Aorta (tissue), 5 donors: ENCODE results near the gene AGFG1. TPM values are rescaled to one million over a fixed set of nuclear protein-coding genes. Genes with fewer than 3 reads are reported as not detected.
"Not testable (repeated sequence)": the region's sequence is repeated elsewhere in the genome, so short reads cannot be mapped to it uniquely, and the experiment has no call there.

Experiments
- ATAC-seq: fragments of 200-7000 bp; cut with Tn5 transposase; one replicate; pipeline ENCODE4 v1.9.1; 2022; ENCODE audit warnings: moderate library complexity; ENCODE audit not compliant: low FRiP score
- DNase-seq, 2 donors: peaks; one replicate each; pipeline ENCODE4 v3.0.0-alpha.2; 2020
- H3K27ac ChIP-seq, 2 donors: one replicate each; pipeline ENCODE4 v1.5.1; 2013; ENCODE audit warnings: low read length in 2 of 2, mild to moderate bottlenecking in 2 of 2, moderate library complexity in 2 of 2, control low read depth in 1 of 2, inconsistent platforms in 1 of 2, low read depth in 1 of 2
- H3K27me3 ChIP-seq, 2 donors: one replicate each; pipeline ENCODE4 v1.6.1; 2013; ENCODE audit warnings: control low read depth in 1 of 2, low read length in 1 of 2, mild to moderate bottlenecking in 1 of 2, moderate library complexity in 1 of 2; ENCODE audit not compliant: insufficient read depth in 2 of 2, control insufficient read depth in 1 of 2
- H3K36me3 ChIP-seq, 2 donors: one replicate each; pipeline ENCODE4 v1.6.1; 2013; ENCODE audit warnings: control low read depth in 1 of 2, low read length in 1 of 2, mild to moderate bottlenecking in 1 of 2; ENCODE audit not compliant: insufficient read depth in 2 of 2, control insufficient read depth in 1 of 2
- H3K4me1 ChIP-seq, 2 donors: one replicate each; pipeline ENCODE4 v1.6.1; 2013; ENCODE audit warnings: low read length in 2 of 2, control low read depth in 1 of 2, mild to moderate bottlenecking in 1 of 2, moderate library complexity in 1 of 2; ENCODE audit not compliant: insufficient read depth in 2 of 2, control insufficient read depth in 1 of 2
- H3K4me3 ChIP-seq, 2 donors: one replicate each; pipeline ENCODE4 v1.5.1; 2013; ENCODE audit warnings: low read length in 2 of 2, control low read depth in 1 of 2, mild to moderate bottlenecking in 1 of 2
- H3K9me3 ChIP-seq: one replicate; pipeline ENCODE4 v1.6.1; 2013; ENCODE audit warnings: mild to moderate bottlenecking, low read length; ENCODE audit not compliant: control insufficient read depth
- WGBS, 2 donors: extraction: QIAGEN DNeasy Blood & Tissue Kit; methylation state at CpG; one replicate each; pipeline ENCODE4 v1.1.7; 2013; 5-methylcytosine and 5-hydroxymethylcytosine counted together
- intact Hi-C, 2 donors: fragments of 100-400 bp; cut with DNase I; formaldehyde crosslinking; loops; one replicate each; pipeline versions ENCODE4 v1.14.2 to v1.15.0; 2022
- polyA plus RNA-seq, 2 donors: library from polyadenylated mRNA; stranded (reverse); fragments of 200-250 nt; gene quantifications; one replicate each; pipeline ENCODE4 v1.2.3, GENCODE V29; 2013
- total RNA-seq, 2 donors: library from RNA; stranded (reverse); fragmentation: NEBNext Ultra II Directional; extraction: Animal tissue kit (Norgen Biotek cat#: 25700); gene quantifications; one replicate each; pipeline ENCODE4 v1.2.1, GENCODE V29; 2021
- donor health status: healthy with polysubstance abuse.
- donor health status: Bipolar disorder and iron deficiency.
- donor health status: DM: no; HTN: no; CAD: no.
- donor health status: DM: no; HTN: no; CAD: no.
- donor health status: DM: yes; HTN: yes; CAD: no.

AGFG1 gene
- total and polyA plus RNA-seq, 4 donors, result 27.0 to 82.9 (median 56.0) TPM

- peaks cover 0 to 1% of the 10 kb centered on the region in 2 donors for H3K27me3 ChIP-seq
- ATAC-seq, result no peak
These were observed 110.4 kb downstream of the AGFG1 start for GRCh38 chr2:227582369-227582768.

DNA sequence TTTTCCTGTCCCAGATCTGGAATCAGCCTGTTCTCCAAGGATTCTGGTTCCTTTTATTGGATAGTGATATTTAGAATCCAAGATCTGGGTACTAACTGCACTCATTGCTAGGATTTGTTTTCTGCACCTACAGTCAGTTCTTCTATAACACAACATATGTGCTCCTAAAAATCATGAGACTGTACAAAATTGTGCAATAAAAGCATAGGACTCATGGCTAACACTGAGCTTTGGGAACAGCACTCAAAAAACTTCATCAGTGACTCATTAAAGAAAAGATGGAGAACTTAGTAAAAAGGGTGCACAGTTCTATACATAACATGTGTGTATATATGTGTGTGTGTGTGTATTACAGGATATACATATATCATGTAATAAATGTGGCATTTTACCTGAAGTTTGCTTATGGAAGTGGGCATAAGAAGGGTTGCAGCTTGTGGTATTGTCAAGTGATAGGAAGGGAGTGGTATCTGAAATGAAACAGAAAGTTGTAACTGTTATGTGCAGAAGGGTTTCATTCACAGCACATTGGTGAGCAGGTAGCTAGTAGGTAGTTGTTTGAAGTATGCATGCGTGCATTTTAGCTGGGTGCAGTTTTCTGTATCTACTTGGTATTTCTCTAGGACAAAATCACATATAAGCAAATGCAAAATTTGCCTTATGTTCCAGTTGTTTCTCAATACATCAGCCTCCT, 120.9 kb downstream of the AGFG1 start:
- ATAC-seq (no peak), DNase-seq (no peak)
- H3K4me1 ChIP-seq, result no peaks in the 10 kb centered on the region
- no peaks in the 10 kb centered on the region for H3K27me3 ChIP-seq
- no peaks in the 10 kb centered on the region for H3K36me3 ChIP-seq
- no peak overlapping the region for H3K4me3 ChIP-seq
- no peak overlapping the region for H3K27ac ChIP-seq
- intact Hi-C loops, result no loop called here
- 92 to 94% methylated on average over 1 of the region's 1 CpG for WGBS, 2 donors
- no peaks in the 10 kb centered on the region for H3K9me3 ChIP-seq

More at GRCh38 chr2:227582369-227582768, 110.4 kb downstream of the AGFG1 start:
- H3K9me3 ChIP-seq, result peaks cover 6% of the 10 kb centered on the region
- H3K36me3 ChIP-seq, result no peaks in the 10 kb centered on the region
- DNase-seq, result no peak
- H3K4me1 ChIP-seq, result no peaks in the 10 kb centered on the region
- H3K27ac ChIP-seq, result no peak overlapping the region
- no peak overlapping the region for H3K4me3 ChIP-seq
- intact Hi-C loops, result no loop called here

DNA sequence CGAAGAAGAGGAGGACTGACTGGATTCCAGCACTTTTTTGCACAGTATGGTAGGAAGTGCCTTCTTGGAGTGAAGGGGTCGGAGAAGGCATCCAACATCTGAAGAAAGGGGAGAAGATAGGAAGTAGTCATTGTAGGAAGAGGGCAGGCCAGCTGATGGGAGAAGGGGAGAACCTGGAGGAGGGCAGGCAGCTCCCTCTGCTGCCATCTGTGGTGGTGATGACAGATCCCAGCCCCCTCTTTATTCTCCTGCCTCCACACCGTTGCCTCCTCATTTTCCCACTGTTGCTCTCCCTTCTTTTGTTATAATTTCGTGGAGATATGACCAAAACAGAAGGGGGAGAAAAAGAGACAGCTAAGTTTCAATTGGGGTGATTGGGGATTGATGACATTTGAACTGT, 123.8 kb downstream of the AGFG1 start:
- intact Hi-C loops, result no loop called here
- no peaks in the 10 kb centered on the region for H3K27me3 ChIP-seq
- DNase-seq (no peak), ATAC-seq (no peak)
- no peak overlapping the region for H3K4me3 ChIP-seq
- WGBS, 2 donors, result 53 to 71% methylated on average over 2 to 4 of the region's 4 CpGs
- H3K4me1 ChIP-seq, result no peaks in the 10 kb centered on the region
- H3K9me3 ChIP-seq, result no peaks in the 10 kb centered on the region
- no peak overlapping the region for H3K27ac ChIP-seq
- no peaks in the 10 kb centered on the region for H3K36me3 ChIP-seq

GRCh38 chr2:227597036-227597435, 125.1 kb downstream of the AGFG1 start:
- intact Hi-C loops, result no loop called here
- H3K4me3 ChIP-seq, result no peak overlapping the region
- ATAC-seq (no peak), DNase-seq (no peak)
- H3K27ac ChIP-seq, result no peak overlapping the region
- no peaks in the 10 kb centered on the region for H3K27me3 ChIP-seq
- H3K4me1 ChIP-seq, result no peaks in the 10 kb centered on the region
- no peaks in the 10 kb centered on the region for H3K36me3 ChIP-seq
- no peaks in the 10 kb centered on the region for H3K9me3 ChIP-seq

DNA sequence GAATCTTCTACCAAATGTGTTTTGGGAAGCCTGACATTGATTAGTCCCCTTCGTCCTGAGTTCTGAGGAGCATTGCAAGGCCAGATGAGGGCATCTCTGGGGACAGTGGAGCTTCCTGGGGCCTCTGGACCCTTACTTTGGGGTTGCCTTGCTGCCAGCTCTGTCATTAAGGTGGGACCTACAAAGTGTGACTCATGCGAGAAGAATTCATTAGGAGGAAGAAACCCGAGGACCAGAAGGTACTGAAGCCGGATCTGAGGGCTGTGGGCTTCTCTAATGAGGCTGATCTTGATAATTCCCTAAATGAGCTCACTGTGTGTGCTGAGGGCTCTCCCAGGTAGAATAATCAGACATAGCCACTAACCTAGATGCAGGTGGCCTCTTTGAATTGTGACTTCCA, 126.0 kb downstream of the AGFG1 start:
- Histone ChIP-seq H3K36me3 (no peaks in the 10 kb centered on the region), H3K4me3 (no peak overlapping the region), H3K27ac (no peak overlapping the region), H3K27me3 (no peaks in the 10 kb centered on the region), H3K4me1 (no peaks in the 10 kb centered on the region), H3K9me3 (no peaks in the 10 kb centered on the region)
- 58 to 67% methylated on average over 4 of the region's 4 CpGs for WGBS, 2 donors
- intact Hi-C loops, result no loop called here
- no peak for DNase-seq
- no peak for ATAC-seq

GRCh38 chr2:227598835-227599503, 127.0 kb downstream of the AGFG1 start, which contains the start of gene SCYGR2:
SCYGR2 (plus strand) TSS chr2:227598893; CDS start chr2:227598893, 0 bp downstream.
- H3K4me3 ChIP-seq, intact Hi-C loops, H3K27me3 ChIP-seq, H3K9me3 ChIP-seq, H3K27ac ChIP-seq, DNase-seq, H3K36me3 ChIP-seq, ATAC-seq, H3K4me1 ChIP-seq: not testable (repeated sequence)
- 79 to 82% methylated on average over 9 to 16 of the region's 16 CpGs for WGBS, 2 donors

DNA sequence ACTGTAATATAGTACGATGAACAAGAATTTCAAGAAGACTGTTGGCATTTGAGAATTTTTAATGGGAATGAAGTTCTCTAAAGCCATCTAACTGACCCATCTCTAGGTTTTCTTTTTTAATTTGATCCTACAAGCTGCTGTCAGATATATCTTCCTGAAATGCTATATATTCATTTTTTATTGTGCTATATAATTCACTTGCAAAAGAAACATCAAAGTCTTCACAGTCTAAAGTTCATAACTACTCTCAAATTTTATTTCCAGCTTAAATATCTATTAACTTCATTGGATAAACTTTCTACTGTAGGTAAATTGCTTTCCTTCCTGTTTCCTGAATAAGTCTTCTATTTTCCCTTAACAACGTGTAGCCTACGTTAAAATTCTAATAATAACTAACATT, 130.4 kb downstream of the AGFG1 start:
- DNase-seq, result no peak
- Histone ChIP-seq H3K4me1 (no peaks in the 10 kb centered on the region), H3K36me3 (no peaks in the 10 kb centered on the region), H3K27me3 (no peaks in the 10 kb centered on the region), H3K9me3 (no peaks in the 10 kb centered on the region), H3K4me3 (no peak overlapping the region), H3K27ac (no peak overlapping the region)
- ATAC-seq, result no peak
- WGBS, 2 donors, result 73 to 74% methylated on average over 3 of the region's 3 CpGs
- intact Hi-C loops, result no loop called here

- 29 to 48% methylated on average over 1 of the region's 1 CpG for WGBS, 2 donors
- Histone ChIP-seq H3K4me1 (no peaks in the 10 kb centered on the region), H3K36me3 (no peaks in the 10 kb centered on the region), H3K4me3 (no peak overlapping the region), H3K9me3 (no peaks in the 10 kb centered on the region), H3K27me3 (no peaks in the 10 kb centered on the region), H3K27ac (no peak overlapping the region)
- DNase-seq (no peak), ATAC-seq (peak; percentile 27)
- intact Hi-C loops, result no loop called here
These were observed 134.5 kb downstream of the AGFG1 start for GRCh38 chr2:227606476-227606875.

DNA sequence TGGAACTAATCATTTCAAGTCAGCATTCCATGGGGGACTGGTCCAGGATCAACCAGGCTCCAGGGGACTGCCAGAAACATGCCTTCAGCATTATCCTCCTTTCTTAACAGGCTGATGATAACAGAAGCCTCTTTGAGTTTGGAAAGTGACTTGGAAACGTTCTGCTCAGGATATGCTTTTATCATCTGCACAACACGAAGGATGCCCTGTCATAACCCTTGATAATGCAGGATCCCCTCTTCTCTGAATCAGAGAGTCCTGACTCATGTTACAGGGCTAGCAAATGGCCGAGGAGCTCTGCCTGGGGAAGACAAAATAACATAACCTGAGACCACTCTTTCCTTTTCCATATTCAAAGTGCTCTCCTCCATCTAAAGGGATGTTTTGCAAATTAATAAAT, 136.0 kb downstream of the AGFG1 start:
- WGBS, 2 donors, result 55 to 68% methylated on average over 3 of the region's 3 CpGs
- Histone ChIP-seq H3K27me3 (no peaks in the 10 kb centered on the region), H3K27ac (no peak overlapping the region), H3K4me1 (no peaks in the 10 kb centered on the region), H3K9me3 (no peaks in the 10 kb centered on the region), H3K4me3 (no peak overlapping the region), H3K36me3 (no peaks in the 10 kb centered on the region)
- no peak for ATAC-seq
- intact Hi-C loops, result no loop called here
- DNase-seq, result no peak
